H1 (cell line): ENCODE results near the gene HPS3. TPM values are rescaled to one million over a fixed set of nuclear protein-coding genes. Genes with fewer than 3 reads are reported as not detected.

Experiments used
- CTCF ChIA-PET: fragments of 300-600 bp; sonication (Branson Sonifier 250); formaldehyde crosslinking; loops from one replicate; lab custom pipeline; 2021; ENCODE audit not compliant: partially characterized antibody; lab: Charles Lee
- POLR2A ChIA-PET: fragments of 300-600 bp; sonication (Branson Sonifier 250); formaldehyde crosslinking; loops from one replicate; lab custom pipeline; 2021; ENCODE audit warnings: inconsistent platforms; ENCODE audit not compliant: partially characterized antibody; lab: Charles Lee
- DNase-seq, 2 experiments: peaks; one replicate each; pipeline versions ENCODE4 v3.0.0 to v3.0.0-alpha.2; 2010 to 2022; ENCODE audit warnings: low spot score in 2 of 2, low read depth in 1 of 2, mixed read lengths in 1 of 2
- FAIRE-seq: peaks from 2 replicates; lab custom pipeline; 2011; peaks lifted over from hg19 to GRCh38; lab: Jason Lieb, UNC
- H2AFZ ChIP-seq: 2 replicates; pipeline ENCODE4 v1.8.1; 2012; ENCODE audit warnings: low read length, inconsistent platforms
- H2AK5ac ChIP-seq: 2 replicates; pipeline ENCODE4 v1.6.1; 2013; ENCODE audit warnings: low read depth, low read length
- H2BK120ac ChIP-seq: replicated peaks from 2 replicates; pipeline ENCODE3; 2013; ENCODE audit warnings: low read depth, low read length, inconsistent platforms
- H2BK12ac ChIP-seq: 2 replicates; pipeline ENCODE4 v1.6.1; 2013; ENCODE audit warnings: low read depth, low read length
- H2BK15ac ChIP-seq: 2 replicates; pipeline ENCODE4 v1.6.1; 2013; ENCODE audit warnings: low read length
- H2BK20ac ChIP-seq: 2 replicates; pipeline ENCODE4 v1.6.1; 2013; ENCODE audit warnings: low read length
- H2BK5ac ChIP-seq: 2 replicates; pipeline ENCODE4 v1.6.1; 2013; ENCODE audit warnings: low read depth, low read length
- H3K14ac ChIP-seq: 2 replicates; pipeline ENCODE4 v1.6.1; 2013; ENCODE audit warnings: inconsistent platforms; ENCODE audit not compliant: insufficient read length
- H3K18ac ChIP-seq: 2 replicates; pipeline ENCODE4 v1.6.1; 2013; ENCODE audit warnings: low read length; ENCODE audit errors: extremely low read depth
- H3K23ac ChIP-seq: 2 replicates; pipeline ENCODE4 v1.6.1; 2013; ENCODE audit warnings: inconsistent platforms; ENCODE audit not compliant: insufficient read length
- H3K23me2 ChIP-seq: 2 replicates; pipeline ENCODE4 v1.6.1; 2013; ENCODE audit warnings: low read depth, low read length
- H3K27ac ChIP-seq: 2 replicates; pipeline ENCODE4 v1.6.1; 2011; ENCODE audit warnings: low read depth, low read length, inconsistent platforms
- H3K27me3 ChIP-seq, 4 experiments: replicated peaks in 1 of 4; 1 replicate in 1 of 4; 2 replicates in 3 of 4; pipeline versions ENCODE4 v1.6.1 to v1.8.1; 2011 to 2013; ENCODE audit warnings: low read length in 3 of 4, mild to moderate bottlenecking in 3 of 4, inconsistent platforms in 2 of 4, mixed read lengths in 2 of 4, moderate library complexity in 1 of 4; ENCODE audit not compliant: control insufficient read depth in 3 of 4, insufficient read depth in 3 of 4; ENCODE audit errors: extremely low read depth in 1 of 4
- H3K36me3 ChIP-seq, 4 experiments: 2 replicates each; pipeline versions ENCODE4 v1.6.1 to v1.8.1; 2011 to 2013; ENCODE audit warnings: mild to moderate bottlenecking in 4 of 4, low read length in 3 of 4, moderate library complexity in 2 of 4, control low read depth in 1 of 4, inconsistent platforms in 1 of 4; ENCODE audit not compliant: insufficient read depth in 4 of 4, control insufficient read depth in 2 of 4
- H3K4ac ChIP-seq: replicated peaks from 2 replicates; pipeline ENCODE3; 2013; ENCODE audit warnings: low read length, low read depth, mixed read lengths, inconsistent platforms; ENCODE audit not compliant: insufficient read length
- H3K4me1 ChIP-seq, 4 experiments: replicated peaks in 1 of 4; 1 replicate in 1 of 4; 2 replicates in 3 of 4; pipeline versions ENCODE4 v1.6.1 to v1.8.1; 2011 to 2013; ENCODE audit warnings: low read length in 3 of 4, inconsistent platforms in 2 of 4, mixed read lengths in 1 of 4; ENCODE audit not compliant: insufficient read depth in 4 of 4, control insufficient read depth in 3 of 4
- H3K4me2 ChIP-seq, 2 experiments: 2 replicates each; pipeline versions ENCODE4 v1.6.1 to v1.8.1; 2011 to 2013; ENCODE audit warnings: low read depth in 2 of 2, low read length in 2 of 2, control low read depth in 1 of 2, inconsistent platforms in 1 of 2, mild to moderate bottlenecking in 1 of 2; ENCODE audit not compliant: insufficient read depth in 1 of 2
- H3K4me3 ChIP-seq, 4 experiments: fragments of 200-600, 300-600 bp in 1 of 4; sonication (generic), shearing (Covaris generic), sonication (Bioruptor Twin) in 1 of 4; 2 replicates each; pipeline versions ENCODE4 v1.5.1 to v1.8.1; 2011 to 2016; ENCODE audit warnings: low read length in 4 of 4, low read depth in 3 of 4, control low read depth in 2 of 4, inconsistent platforms in 2 of 4, mild to moderate bottlenecking in 2 of 4, mixed read lengths in 1 of 4, moderate library complexity in 1 of 4; ENCODE audit not compliant: insufficient read depth in 2 of 4; ENCODE audit errors: extremely low read depth in 1 of 4
- H3K56ac ChIP-seq: replicated peaks from 2 replicates; pipeline ENCODE3; 2013; ENCODE audit warnings: low read depth, mild to moderate bottlenecking, mixed read lengths, low read length, inconsistent platforms; ENCODE audit not compliant: insufficient read length
- H3K79me1 ChIP-seq: 2 replicates; pipeline ENCODE4 v1.6.1; 2013; ENCODE audit warnings: low read depth, low read length, control low read depth
- H3K79me2 ChIP-seq, 2 experiments: 2 replicates each; pipeline versions ENCODE4 v1.6.1 to v1.8.1; 2012 to 2013; ENCODE audit warnings: low read length in 2 of 2, mild to moderate bottlenecking in 2 of 2, inconsistent platforms in 1 of 2; ENCODE audit not compliant: insufficient read depth in 2 of 2, control insufficient read depth in 1 of 2
- H3K9ac ChIP-seq, 4 experiments: replicated peaks in 1 of 4; 1 replicate in 1 of 4; 2 replicates in 3 of 4; pipeline versions ENCODE4 v1.6.1 to v1.8.1; 2011 to 2013; ENCODE audit warnings: low read depth in 3 of 4, low read length in 3 of 4, control low read depth in 2 of 4, mild to moderate bottlenecking in 2 of 4, moderate library complexity in 2 of 4, inconsistent platforms in 1 of 4; ENCODE audit errors: extremely low read depth in 1 of 4
- H3K9me3 ChIP-seq, 2 experiments: 2 replicates each; pipeline versions ENCODE4 v1.6.1 to v1.8.1; 2012 to 2013; ENCODE audit warnings: mild to moderate bottlenecking in 2 of 2, moderate library complexity in 2 of 2, control low read depth in 1 of 2, inconsistent platforms in 1 of 2, low read depth in 1 of 2, low read length in 1 of 2, mixed read lengths in 1 of 2; ENCODE audit not compliant: insufficient read depth in 2 of 2
- H4K20me1 ChIP-seq, 2 experiments: replicated peaks in 1 of 2; 2 replicates each; pipeline versions ENCODE3 to v1.8.1; 2011 to 2013; ENCODE audit warnings: inconsistent platforms in 2 of 2, low read length in 2 of 2, mild to moderate bottlenecking in 1 of 2; ENCODE audit not compliant: insufficient read depth in 2 of 2, control insufficient read depth in 1 of 2
- H4K5ac ChIP-seq: 2 replicates; pipeline ENCODE4 v1.6.1; 2013; ENCODE audit warnings: low read length, low read depth, mixed read lengths, inconsistent platforms; ENCODE audit not compliant: insufficient read length
- H4K8ac ChIP-seq: 2 replicates; pipeline ENCODE4 v1.8.0; 2013; ENCODE audit warnings: mild to moderate bottlenecking, moderate library complexity, low read length, inconsistent platforms; ENCODE audit not compliant: insufficient read depth; ENCODE audit errors: extremely low read depth
- H4K91ac ChIP-seq: replicated peaks from 2 replicates; pipeline ENCODE3; 2013; ENCODE audit warnings: low read length, mixed read lengths, inconsistent platforms; ENCODE audit not compliant: insufficient read length
- TCF12 ChIP-seq: IDR thresholded peaks from 2 replicates; pipeline ENCODE4 v1.6.1; 2011; ENCODE audit warnings: low read depth, mild to moderate bottlenecking, low read length
- WGBS, 2 experiments: shearing (Covaris generic) in 1 of 2; methylation state at CpG; one replicate each; pipeline versions ENCODE4 v1.1.6 to v1.1.7; 2013 to 2015; ENCODE audit warnings: low lambda C conversion rate in 2 of 2, mixed read lengths in 2 of 2, inconsistent platforms in 1 of 2, low coverage in 1 of 2, missing lambda C conversion rate in 1 of 2; ENCODE audit not compliant: insufficient replicate concordance in 2 of 2, insufficient coverage in 1 of 2, insufficient read length in 1 of 2; ENCODE audit errors: extremely low coverage in 1 of 2, missing lambda C conversion rate in 1 of 2; 5-methylcytosine and 5-hydroxymethylcytosine counted together
- polyA plus RNA-seq, 7 experiments: library from polyadenylated mRNA; depleted of rRNA in 3 of 7; stranded (reverse) in 5 of 7; unstranded in 2 of 7; fragments of >200 nt in 5 of 7; fragments of 200-250 nt in 2 of 7; gene quantifications; 1 replicate in 5 of 7; 2 replicates in 1 of 7; 4 replicates in 1 of 7; pipeline versions ENCODE4 v1.2.1 to v1.2.3, GENCODE V29; 2011 to 2013; ENCODE audit warnings: missing spikeins in 2 of 7, mixed read lengths in 2 of 7
- total RNA-seq: library from RNA; stranded (reverse); fragmentation: NEBNext Ultra II Directional; extraction: Animal tissue kit (Norgen Biotek cat#: 25700); gene quantifications from 2 replicates; pipeline ENCODE4 v1.2.1, GENCODE V29; 2021

The HPS3 gene
- total and polyA plus RNA-seq, 2 of the 8 experiments (the other 6 are each of a cell fraction or from before 2014, with no cell fraction given) = 23.7 to 48.7 TPM

GRCh38 chr3:149090907-149091306, 38.5 kb upstream of the HPS3 start:
- ChIA-PET CTCF (interaction anchor here (0.6 to 2.0 kb wide), 3 partner anchors 29 to 576 kb away, joined by 3 to 10 read pairs (median 3); no protein-coding TSS in a partner anchor), POLR2A (no interaction called here)
- Histone ChIP-seq H2BK20ac (no peak overlapping the region), H3K27ac (no peak overlapping the region), H3K23ac (no peak overlapping the region), H3K4me1 (peaks cover 0 to under 1% (median 0%) of the 10 kb centered on the region in 4 experiments; a peak in 3 of 7 replicates), H2BK15ac (no peak overlapping the region), H3K9me3 (peaks cover 0 to 6% of the 10 kb centered on the region in 2 experiments; a peak in 1 of 4 replicates), H3K4me2 (no peak overlapping the region), H3K79me2 (no peaks in the 10 kb centered on the region), H2AK5ac (no peak overlapping the region), H4K91ac (no peak overlapping the region), H3K56ac (no peak overlapping the region), H2BK120ac (no peak overlapping the region), H3K9ac (no peak overlapping the region), H3K4ac (no peak overlapping the region), H4K5ac (no peak overlapping the region), H3K18ac (no peak overlapping the region), H4K8ac (no peak overlapping the region), H3K14ac (no peak overlapping the region), H2BK5ac (no peak overlapping the region), H2BK12ac (no peak overlapping the region), H3K79me1 (no peaks in the 10 kb centered on the region), H3K36me3 (no peaks in the 10 kb centered on the region), H3K27me3 (peaks cover 0 to 8% (median 2%) of the 10 kb centered on the region in 4 experiments; a peak in 4 of 7 replicates), H2AFZ (no peak overlapping the region; the same call in 1 of the 2 replicates), H4K20me1 (no peaks in the 10 kb centered on the region), H3K23me2 (peaks cover 3% of the 10 kb centered on the region; the same call in 1 of the 2 replicates), H3K4me3 (no peak overlapping the region)
- WGBS, 2 experiments = 83% methylated on average over 3 of the region's 3 CpGs; no CpG with 5 or more reads in 1 of the 2 experiments
- FAIRE-seq (no peak), DNase-seq (no peak)
- no peak for TF ChIP-seq TCF12
